ENCODE results near the gene UHRF2.

The UHRF2 gene

GRCh38 chr9:6460189-6460768 is 47.3 kb downstream of the UHRF2 start:
- H3K4me3 ChIP-seq (ENCODE audit: low read depth, low read length) = no peak overlapping the region
- TF ChIP-seq CTCF (IDR thresholded peaks at IDR 0.05; ENCODE audit: borderline replicate concordance, insufficient read depth, low read depth, low read length) = no peak

GRCh38 chr9:6461619-6462018 is 48.6 kb downstream of the UHRF2 start:
- no peak for TF ChIP-seq CTCF (IDR thresholded peaks at IDR 0.05; ENCODE audit: borderline replicate concordance, insufficient read depth, low read depth, low read length)
- no peak overlapping the region for H3K4me3 ChIP-seq (ENCODE audit: low read depth, low read length)

- H3K4me3 ChIP-seq (ENCODE audit: low read depth, low read length) = no peak overlapping the region
- no peak for TF ChIP-seq CTCF (IDR thresholded peaks at IDR 0.05; ENCODE audit: borderline replicate concordance, insufficient read depth, low read depth, low read length)
Observed at GRCh38 chr9:6467006-6467625, 54.1 kb downstream of the UHRF2 start.

GRCh38 chr9:6471231-6471850 is 58.3 kb downstream of the UHRF2 start:
- TF ChIP-seq CTCF (IDR thresholded peaks at IDR 0.05; ENCODE audit: borderline replicate concordance, insufficient read depth, low read depth, low read length) = no peak
- H3K4me3 ChIP-seq (ENCODE audit: low read depth, low read length) = no peak overlapping the region

GRCh38 chr9:6473151-6473550 is 60.2 kb downstream of the UHRF2 start:
- TF ChIP-seq CTCF (IDR thresholded peaks at IDR 0.05; ENCODE audit: borderline replicate concordance, insufficient read depth, low read depth, low read length) = no peak
- no peak overlapping the region for H3K4me3 ChIP-seq (ENCODE audit: low read depth, low read length)

- no peak for TF ChIP-seq CTCF (IDR thresholded peaks at IDR 0.05; ENCODE audit: borderline replicate concordance, insufficient read depth, low read depth, low read length)
- no peak overlapping the region for H3K4me3 ChIP-seq (ENCODE audit: low read depth, low read length)
Observed at GRCh38 chr9:6479959-6480358, 67.0 kb downstream of the UHRF2 start.

GRCh38 chr9:6484210-6484609 is 71.2 kb downstream of the UHRF2 start:
- no peak for TF ChIP-seq CTCF (IDR thresholded peaks at IDR 0.05; ENCODE audit: borderline replicate concordance, insufficient read depth, low read depth, low read length)
- H3K4me3 ChIP-seq (ENCODE audit: low read depth, low read length) = no peak overlapping the region

All from GM12875 (cell line).